Loucy (cell line): ENCODE data around the gene CYTH1.

Experiments
- H2AFZ ChIP-seq: fragments of 200-600 bp; sonication (generic); 2 replicates; pipeline ENCODE4 v1.6.0; 2016; ENCODE audit warnings: antibody characterized with exemption, mild to moderate bottlenecking, low read length, moderate library complexity
- H3F3A ChIP-seq: fragments of 200-600 bp; 2 replicates; pipeline ENCODE4 v1.6.0; 2016; ENCODE audit warnings: antibody characterized with exemption, low read depth, mild to moderate bottlenecking
- H3K27me3 ChIP-seq: fragments of 200-600 bp; sonication (generic); 2 replicates; pipeline ENCODE4 v1.6.1; 2014; ENCODE audit warnings: low read length, mild to moderate bottlenecking; ENCODE audit not compliant: insufficient read depth, poor library complexity, severe bottlenecking
- H3K36me3 ChIP-seq: fragments of 200-600 bp; sonication (generic); 2 replicates; pipeline ENCODE4 v1.6.1; 2016; ENCODE audit warnings: low read length; ENCODE audit not compliant: insufficient read depth
- H3K4me1 ChIP-seq: fragments of 200-600 bp; sonication (generic); 2 replicates; pipeline ENCODE4 v1.5.1; 2014; ENCODE audit warnings: low read length, mild to moderate bottlenecking; ENCODE audit not compliant: insufficient read depth, poor library complexity, severe bottlenecking
- H3K4me2 ChIP-seq: fragments of 200-600 bp; sonication (generic); 2 replicates; pipeline ENCODE4 v1.6.0; 2014; ENCODE audit warnings: antibody characterized with exemption, low read length, low read depth, mild to moderate bottlenecking; ENCODE audit not compliant: poor library complexity, severe bottlenecking
- H3K4me3 ChIP-seq: fragments of 200-600 bp; sonication (generic); 2 replicates; pipeline ENCODE4 v1.5.1; 2014; ENCODE audit warnings: low read length, mild to moderate bottlenecking, mixed read lengths; ENCODE audit not compliant: poor library complexity, severe bottlenecking
- H3K79me2 ChIP-seq: fragments of 200-600 bp; sonication (generic); 2 replicates; pipeline ENCODE4 v1.6.1; 2014; ENCODE audit warnings: low read length; ENCODE audit not compliant: insufficient read depth
- H3K9ac ChIP-seq: fragments of 200-600 bp; sonication (generic); 2 replicates; pipeline ENCODE4 v1.6.0; 2014; ENCODE audit warnings: mild to moderate bottlenecking, low read depth, low read length, moderate library complexity; ENCODE audit not compliant: poor library complexity, severe bottlenecking
- H3K9me2 ChIP-seq: fragments of 200-600 bp; sonication (generic); replicated peaks from 2 replicates; pipeline ENCODE4 v1.6.1; 2016; ENCODE audit warnings: low read depth, low read length, mixed read lengths
- H3K9me3 ChIP-seq: fragments of 200-600 bp; sonication (generic); 2 replicates; pipeline ENCODE4 v1.6.1; 2014; ENCODE audit warnings: mild to moderate bottlenecking, antibody characterized with exemption, low read length, low read depth; ENCODE audit not compliant: insufficient read depth
- H4K20me1 ChIP-seq: fragments of 200-600 bp; sonication (generic); 2 replicates; pipeline ENCODE4 v1.6.0; 2014; ENCODE audit warnings: antibody characterized with exemption, low read length, mild to moderate bottlenecking; ENCODE audit not compliant: insufficient read depth, poor library complexity, severe bottlenecking
- CTCF ChIP-seq: fragments of 200-600 bp; sonication (generic); conservative IDR thresholded peaks from 2 replicates; pipeline ENCODE4 v1.5.1; 2014; ENCODE audit warnings: mild to moderate bottlenecking, antibody characterized with exemption, low read length
- EZH2phosphoT487 ChIP-seq: fragments of 200-600 bp; IDR thresholded peaks from 2 replicates; pipeline ENCODE4 v1.6.1; 2018; ENCODE audit warnings: antibody characterized with exemption, mild to moderate bottlenecking, moderate library complexity, borderline replicate concordance

The CYTH1 gene

GRCh38 chr17:78652024-78652423, 130.0 kb downstream of the CYTH1 start:
- Histone ChIP-seq H3K9ac (no peak overlapping the region), H4K20me1 (no peaks in the 10 kb centered on the region), H3K4me1 (peaks cover 3% of the 10 kb centered on the region), H3K9me3 (no peaks in the 10 kb centered on the region), H3K79me2 (no peaks in the 10 kb centered on the region), H3K4me2 (no peak overlapping the region), H3K9me2 (no peaks in the 10 kb centered on the region), H3K4me3 (no peak overlapping the region), H3K36me3 (no peaks in the 10 kb centered on the region), H2AFZ (no peak overlapping the region), H3K27me3 (no peaks in the 10 kb centered on the region), H3F3A (no peaks in the 10 kb centered on the region)
- no peak for TF ChIP-seq EZH2phosphoT487
- TF ChIP-seq CTCF: no peak

- Histone ChIP-seq H3K36me3 (no peaks in the 10 kb centered on the region), H2AFZ (no peak overlapping the region), H3F3A (no peaks in the 10 kb centered on the region), H4K20me1 (no peaks in the 10 kb centered on the region), H3K9me2 (no peaks in the 10 kb centered on the region), H3K27me3 (no peaks in the 10 kb centered on the region), H3K4me2 (no peak overlapping the region), H3K9ac (no peak overlapping the region), H3K4me1 (peaks cover 1% of the 10 kb centered on the region), H3K79me2 (no peaks in the 10 kb centered on the region), H3K9me3 (no peaks in the 10 kb centered on the region), H3K4me3 (no peak overlapping the region)
- TF ChIP-seq CTCF (no peak), EZH2phosphoT487 (no peak)
Observed at GRCh38 chr17:78651554-78651953, 130.5 kb downstream of the CYTH1 start.

- H3F3A ChIP-seq: no peaks in the 10 kb centered on the region
- no peaks in the 10 kb centered on the region for H4K20me1 ChIP-seq
- no peaks in the 10 kb centered on the region for H3K79me2 ChIP-seq
- no peak overlapping the region for H3K4me3 ChIP-seq
- H2AFZ ChIP-seq: no peak overlapping the region
- H3K4me1 ChIP-seq: no peaks in the 10 kb centered on the region
- H3K9ac ChIP-seq: no peak overlapping the region
- H3K4me2 ChIP-seq: no peak overlapping the region
- no peaks in the 10 kb centered on the region for H3K36me3 ChIP-seq
- no peaks in the 10 kb centered on the region for H3K27me3 ChIP-seq
- TF ChIP-seq EZH2phosphoT487: no peak
- TF ChIP-seq CTCF: no peak
- H3K9me2 ChIP-seq: no peaks in the 10 kb centered on the region
- H3K9me3 ChIP-seq: no peaks in the 10 kb centered on the region
Observed at GRCh38 chr17:78650093-78650715, 131.9 kb downstream of the CYTH1 start.
